ENCODE data around the gene BABAM2. TPM values are rescaled to one million over a fixed set of nuclear protein-coding genes. Genes with fewer than 3 reads are reported as not detected.

The BABAM2 gene
- total and polyA plus RNA-seq, 9 of the 15 experiments (the other 6 are each of a cell fraction or from before 2014, with no cell fraction given): 10.9 to 37.4 (median 25.6) TPM

- TF ChIP-seq ZBTB12 (CRISPR knock-in tag; IDR thresholded peaks at IDR 0.05): peak; percentile 57; the same call in 1 of the 2 replicates
- TF ChIP-seq HNRNPUL1 (IDR thresholded peaks at IDR 0.05; ENCODE audit: low read length): no peak
- peak; percentile 46; the same call in 1 of the 2 replicates for TF ChIP-seq HEY1 (CRISPR knock-in tag; IDR thresholded peaks at IDR 0.05; ENCODE audit: borderline replicate concordance)
- TF ChIP-seq CBX3 (IDR thresholded peaks at IDR 0.05; ENCODE audit: borderline replicate concordance in 1 of 2, low read length in 2 of 2): 0 out of 3 replicates have a peak, but pooled peaks of 1 of the 2 experiments have one; percentile 45
- peak; percentile 96 for TF ChIP-seq GATAD2B (IDR thresholded peaks at IDR 0.05; ENCODE audit: borderline replicate concordance)
- no peak for TF ChIP-seq KHSRP (IDR thresholded peaks at IDR 0.05)
- TF ChIP-seq PKNOX1 (IDR thresholded peaks at IDR 0.05): peak; percentile 98
- 0 out of 2 replicates have a peak, but pooled peaks have one; percentile 4 for TF ChIP-seq DIDO1 (tag; IDR thresholded peaks at IDR 0.05; ENCODE audit: low read depth)
- no peak for TF ChIP-seq ZNF780A (CRISPR knock-in tag; IDR thresholded peaks at IDR 0.05)
- no peak for TF ChIP-seq THRAP3 (IDR thresholded peaks at IDR 0.05; ENCODE audit: borderline replicate concordance)
- peak in 1 of 2 experiments; percentile 94; a peak in 2 of 4 replicates for TF ChIP-seq ZMIZ1 (IDR thresholded peaks at IDR 0.05; ENCODE audit: low read depth in 2 of 2, low read length in 2 of 2)
- TF ChIP-seq HDAC3 (IDR thresholded peaks at IDR 0.05; ENCODE audit: borderline replicate concordance, partially characterized antibody): peak; percentile 91
- TF ChIP-seq NONO (IDR thresholded peaks at IDR 0.05; ENCODE audit: low read depth in 2 of 2, low read length in 1 of 2): peak in 1 of 2 experiments; percentile 86; a peak in 2 of 4 replicates
- TF ChIP-seq NR2C1 (IDR thresholded peaks at IDR 0.05): peak; percentile 90
- peak; percentile 95 for TF ChIP-seq NR2C1 (tag; IDR thresholded peaks at IDR 0.05)
- TF ChIP-seq ZNF584 (CRISPR knock-in tag; IDR thresholded peaks at IDR 0.05; ENCODE audit: low read depth): peak; percentile 68
- TF ChIP-seq EZH2 (IDR thresholded peaks at IDR 0.05; ENCODE audit: borderline replicate concordance, low read depth, low read length): no peak
- TF ChIP-seq NFIC (IDR thresholded peaks at IDR 0.05): peak; percentile 99
- TF ChIP-seq EWSR1 (IDR thresholded peaks at IDR 0.05; ENCODE audit: borderline replicate concordance, low read depth, partially characterized antibody): no peak
- TF ChIP-seq ZBTB49 (CRISPR knock-in tag; IDR thresholded peaks at IDR 0.05; ENCODE audit: borderline replicate concordance): no peak
Measured at GRCh38 chr2:28355521-28356094, 465.1 kb downstream of the BABAM2 start (continued).
